H1 (cell line): ENCODE measurements around the gene G6PC1. TPM values are rescaled to one million over a fixed set of nuclear protein-coding genes. Genes with fewer than 3 reads are reported as not detected.
A peak's percentile ranks its signal among the peaks of the same experiment; 100 is the strongest.

ENCODE experiments used
- CTCF ChIA-PET: fragments of 300-600 bp; sonication (Branson Sonifier 250); formaldehyde crosslinking; loops from one replicate; lab custom pipeline; 2021; ENCODE audit not compliant: partially characterized antibody; lab: Charles Lee
- POLR2A ChIA-PET: fragments of 300-600 bp; sonication (Branson Sonifier 250); formaldehyde crosslinking; loops from one replicate; lab custom pipeline; 2021; ENCODE audit warnings: inconsistent platforms; ENCODE audit not compliant: partially characterized antibody; lab: Charles Lee
- DNase-seq, 2 experiments: peaks; one replicate each; pipeline versions ENCODE4 v3.0.0 to v3.0.0-alpha.2; 2010 to 2022; ENCODE audit warnings: low spot score in 2 of 2, low read depth in 1 of 2, mixed read lengths in 1 of 2
- FAIRE-seq: peaks from 2 replicates; lab custom pipeline; 2011; peaks lifted over from hg19 to GRCh38; lab: Jason Lieb, UNC
- H2AFZ ChIP-seq: 2 replicates; pipeline ENCODE4 v1.8.1; 2012; ENCODE audit warnings: low read length, inconsistent platforms
- H2AK5ac ChIP-seq: 2 replicates; pipeline ENCODE4 v1.6.1; 2013; ENCODE audit warnings: low read depth, low read length
- H2BK120ac ChIP-seq: replicated peaks from 2 replicates; pipeline ENCODE3; 2013; ENCODE audit warnings: low read depth, low read length, inconsistent platforms
- H2BK12ac ChIP-seq: 2 replicates; pipeline ENCODE4 v1.6.1; 2013; ENCODE audit warnings: low read depth, low read length
- H2BK15ac ChIP-seq: 2 replicates; pipeline ENCODE4 v1.6.1; 2013; ENCODE audit warnings: low read length
- H2BK20ac ChIP-seq: 2 replicates; pipeline ENCODE4 v1.6.1; 2013; ENCODE audit warnings: low read length
- H2BK5ac ChIP-seq: 2 replicates; pipeline ENCODE4 v1.6.1; 2013; ENCODE audit warnings: low read depth, low read length
- H3K14ac ChIP-seq: 2 replicates; pipeline ENCODE4 v1.6.1; 2013; ENCODE audit warnings: inconsistent platforms; ENCODE audit not compliant: insufficient read length
- H3K18ac ChIP-seq: 2 replicates; pipeline ENCODE4 v1.6.1; 2013; ENCODE audit warnings: low read length; ENCODE audit errors: extremely low read depth
- H3K23ac ChIP-seq: 2 replicates; pipeline ENCODE4 v1.6.1; 2013; ENCODE audit warnings: inconsistent platforms; ENCODE audit not compliant: insufficient read length
- H3K23me2 ChIP-seq: 2 replicates; pipeline ENCODE4 v1.6.1; 2013; ENCODE audit warnings: low read depth, low read length
- H3K27ac ChIP-seq: 2 replicates; pipeline ENCODE4 v1.6.1; 2011; ENCODE audit warnings: low read depth, low read length, inconsistent platforms
- H3K27me3 ChIP-seq, 4 experiments: replicated peaks in 1 of 4; 1 replicate in 1 of 4; 2 replicates in 3 of 4; pipeline versions ENCODE4 v1.6.1 to v1.8.1; 2011 to 2013; ENCODE audit warnings: low read length in 3 of 4, mild to moderate bottlenecking in 3 of 4, inconsistent platforms in 2 of 4, mixed read lengths in 2 of 4, moderate library complexity in 1 of 4; ENCODE audit not compliant: control insufficient read depth in 3 of 4, insufficient read depth in 3 of 4; ENCODE audit errors: extremely low read depth in 1 of 4
- H3K36me3 ChIP-seq, 4 experiments: 2 replicates each; pipeline versions ENCODE4 v1.6.1 to v1.8.1; 2011 to 2013; ENCODE audit warnings: mild to moderate bottlenecking in 4 of 4, low read length in 3 of 4, moderate library complexity in 2 of 4, control low read depth in 1 of 4, inconsistent platforms in 1 of 4; ENCODE audit not compliant: insufficient read depth in 4 of 4, control insufficient read depth in 2 of 4
- H3K4ac ChIP-seq: replicated peaks from 2 replicates; pipeline ENCODE3; 2013; ENCODE audit warnings: low read length, low read depth, mixed read lengths, inconsistent platforms; ENCODE audit not compliant: insufficient read length
- H3K4me1 ChIP-seq, 4 experiments: replicated peaks in 1 of 4; 1 replicate in 1 of 4; 2 replicates in 3 of 4; pipeline versions ENCODE4 v1.6.1 to v1.8.1; 2011 to 2013; ENCODE audit warnings: low read length in 3 of 4, inconsistent platforms in 2 of 4, mixed read lengths in 1 of 4; ENCODE audit not compliant: insufficient read depth in 4 of 4, control insufficient read depth in 3 of 4
- H3K4me2 ChIP-seq, 2 experiments: 2 replicates each; pipeline versions ENCODE4 v1.6.1 to v1.8.1; 2011 to 2013; ENCODE audit warnings: low read depth in 2 of 2, low read length in 2 of 2, control low read depth in 1 of 2, inconsistent platforms in 1 of 2, mild to moderate bottlenecking in 1 of 2; ENCODE audit not compliant: insufficient read depth in 1 of 2
- H3K4me3 ChIP-seq, 4 experiments: fragments of 200-600, 300-600 bp in 1 of 4; sonication (generic), shearing (Covaris generic), sonication (Bioruptor Twin) in 1 of 4; 2 replicates each; pipeline versions ENCODE4 v1.5.1 to v1.8.1; 2011 to 2016; ENCODE audit warnings: low read length in 4 of 4, low read depth in 3 of 4, control low read depth in 2 of 4, inconsistent platforms in 2 of 4, mild to moderate bottlenecking in 2 of 4, mixed read lengths in 1 of 4, moderate library complexity in 1 of 4; ENCODE audit not compliant: insufficient read depth in 2 of 4; ENCODE audit errors: extremely low read depth in 1 of 4
- H3K56ac ChIP-seq: replicated peaks from 2 replicates; pipeline ENCODE3; 2013; ENCODE audit warnings: low read depth, mild to moderate bottlenecking, mixed read lengths, low read length, inconsistent platforms; ENCODE audit not compliant: insufficient read length
- H3K79me1 ChIP-seq: 2 replicates; pipeline ENCODE4 v1.6.1; 2013; ENCODE audit warnings: low read depth, low read length, control low read depth
- H3K79me2 ChIP-seq, 2 experiments: 2 replicates each; pipeline versions ENCODE4 v1.6.1 to v1.8.1; 2012 to 2013; ENCODE audit warnings: low read length in 2 of 2, mild to moderate bottlenecking in 2 of 2, inconsistent platforms in 1 of 2; ENCODE audit not compliant: insufficient read depth in 2 of 2, control insufficient read depth in 1 of 2
- H3K9ac ChIP-seq, 4 experiments: replicated peaks in 1 of 4; 1 replicate in 1 of 4; 2 replicates in 3 of 4; pipeline versions ENCODE4 v1.6.1 to v1.8.1; 2011 to 2013; ENCODE audit warnings: low read depth in 3 of 4, low read length in 3 of 4, control low read depth in 2 of 4, mild to moderate bottlenecking in 2 of 4, moderate library complexity in 2 of 4, inconsistent platforms in 1 of 4; ENCODE audit errors: extremely low read depth in 1 of 4
- H3K9me3 ChIP-seq, 2 experiments: 2 replicates each; pipeline versions ENCODE4 v1.6.1 to v1.8.1; 2012 to 2013; ENCODE audit warnings: mild to moderate bottlenecking in 2 of 2, moderate library complexity in 2 of 2, control low read depth in 1 of 2, inconsistent platforms in 1 of 2, low read depth in 1 of 2, low read length in 1 of 2, mixed read lengths in 1 of 2; ENCODE audit not compliant: insufficient read depth in 2 of 2
- H4K20me1 ChIP-seq, 2 experiments: replicated peaks in 1 of 2; 2 replicates each; pipeline versions ENCODE3 to v1.8.1; 2011 to 2013; ENCODE audit warnings: inconsistent platforms in 2 of 2, low read length in 2 of 2, mild to moderate bottlenecking in 1 of 2; ENCODE audit not compliant: insufficient read depth in 2 of 2, control insufficient read depth in 1 of 2
- H4K5ac ChIP-seq: 2 replicates; pipeline ENCODE4 v1.6.1; 2013; ENCODE audit warnings: low read length, low read depth, mixed read lengths, inconsistent platforms; ENCODE audit not compliant: insufficient read length
- H4K8ac ChIP-seq: 2 replicates; pipeline ENCODE4 v1.8.0; 2013; ENCODE audit warnings: mild to moderate bottlenecking, moderate library complexity, low read length, inconsistent platforms; ENCODE audit not compliant: insufficient read depth; ENCODE audit errors: extremely low read depth
- H4K91ac ChIP-seq: replicated peaks from 2 replicates; pipeline ENCODE3; 2013; ENCODE audit warnings: low read length, mixed read lengths, inconsistent platforms; ENCODE audit not compliant: insufficient read length
- SP1 ChIP-seq: IDR thresholded peaks from 2 replicates; pipeline ENCODE4 v1.6.1; 2011; ENCODE audit warnings: low read depth, low read length
- WGBS, 2 experiments: shearing (Covaris generic) in 1 of 2; methylation state at CpG; one replicate each; pipeline versions ENCODE4 v1.1.6 to v1.1.7; 2013 to 2015; ENCODE audit warnings: low lambda C conversion rate in 2 of 2, mixed read lengths in 2 of 2, inconsistent platforms in 1 of 2, low coverage in 1 of 2, missing lambda C conversion rate in 1 of 2; ENCODE audit not compliant: insufficient replicate concordance in 2 of 2, insufficient coverage in 1 of 2, insufficient read length in 1 of 2; ENCODE audit errors: extremely low coverage in 1 of 2, missing lambda C conversion rate in 1 of 2; 5-methylcytosine and 5-hydroxymethylcytosine counted together
- long read RNA-seq, 2 experiments: library from RNA in 1 of 2; library from capped mRNA in 1 of 2; stranded (forward); transcript quantifications; one replicate each; pipeline ENCODE4 v2.0.0, GENCODE V29; 2021; ENCODE audit warnings: inconsistent platforms in 1 of 2
- polyA minus RNA-seq, 3 experiments: library from RNA; depleted of rRNA, polyadenylated mRNA; stranded (reverse); fragments of >200 nt; gene quantifications; 1 replicate in 2 of 3; 2 replicates in 1 of 3; pipeline ENCODE4 v1.2.3, GENCODE V29; 2011
- polyA plus RNA-seq, 7 experiments: library from polyadenylated mRNA; depleted of rRNA in 3 of 7; stranded (reverse) in 5 of 7; unstranded in 2 of 7; fragments of >200 nt in 5 of 7; fragments of 200-250 nt in 2 of 7; gene quantifications; 1 replicate in 5 of 7; 2 replicates in 1 of 7; 4 replicates in 1 of 7; pipeline versions ENCODE4 v1.2.1 to v1.2.3, GENCODE V29; 2011 to 2013; ENCODE audit warnings: missing spikeins in 2 of 7, mixed read lengths in 2 of 7
- total RNA-seq: library from RNA; stranded (reverse); fragmentation: NEBNext Ultra II Directional; extraction: Animal tissue kit (Norgen Biotek cat#: 25700); gene quantifications from 2 replicates; pipeline ENCODE4 v1.2.1, GENCODE V29; 2021

G6PC1 gene
- total RNA-seq = not detected in 2 replicates
- 0.02 TPM in 1 of 2 replicates, not detected in the other for polyA plus RNA-seq (2011; rRNA removed)
- polyA plus RNA-seq (2011; cell fraction: cytosol; rRNA removed) = not detected
- not detected for polyA plus RNA-seq (2011; cell fraction: nucleus; rRNA removed)
- not detected in 4 replicates for polyA plus RNA-seq (2012, experiment 1 of 2)
- not detected for polyA plus RNA-seq (2012, experiment 2 of 2)
- polyA plus RNA-seq (2013, experiment 1 of 2) = not detected
- polyA plus RNA-seq (2013, experiment 2 of 2) = not detected
- polyA minus RNA-seq (2011; rRNA and poly(A)+ RNA removed) = not detected in 2 replicates
- polyA minus RNA-seq (2011; cell fraction: cytosol; rRNA and poly(A)+ RNA removed) = not detected
- not detected for polyA minus RNA-seq (2011; cell fraction: nucleus; rRNA and poly(A)+ RNA removed)
- long read RNA-seq, experiment 1 = 0 reads
- long read RNA-seq, experiment 2 = 0 reads

DNA sequence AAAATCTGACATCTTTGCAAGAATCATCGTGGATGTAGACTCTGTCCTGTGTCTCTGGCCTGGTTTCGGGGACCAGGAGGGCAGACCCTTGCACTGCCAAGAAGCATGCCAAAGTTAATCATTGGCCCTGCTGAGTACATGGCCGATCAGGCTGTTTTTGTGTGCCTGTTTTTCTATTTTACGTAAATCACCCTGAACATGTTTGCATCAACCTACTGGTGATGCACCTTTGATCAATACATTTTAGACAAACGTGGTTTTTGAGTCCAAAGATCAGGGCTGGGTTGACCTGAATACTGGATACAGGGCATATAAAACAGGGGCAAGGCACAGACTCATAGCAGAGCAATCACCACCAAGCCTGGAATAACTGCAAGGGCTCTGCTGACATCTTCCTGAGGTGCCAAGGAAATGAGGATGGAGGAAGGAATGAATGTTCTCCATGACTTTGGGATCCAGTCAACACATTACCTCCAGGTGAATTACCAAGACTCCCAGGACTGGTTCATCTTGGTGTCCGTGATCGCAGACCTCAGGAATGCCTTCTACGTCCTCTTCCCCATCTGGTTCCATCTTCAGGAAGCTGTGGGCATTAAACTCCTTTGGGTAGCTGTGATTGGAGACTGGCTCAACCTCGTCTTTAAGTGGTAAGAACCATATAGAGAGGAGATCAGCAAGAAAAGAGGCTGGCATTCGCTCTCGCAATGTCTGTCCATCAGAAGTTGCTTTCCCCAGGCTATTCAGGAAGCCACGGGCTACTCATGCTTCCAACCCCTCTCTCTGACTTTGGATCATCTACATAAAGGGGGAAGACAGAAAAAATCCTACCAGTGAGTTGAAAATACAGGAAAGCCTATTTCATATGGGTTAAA is at the start of gene G6PC1:
TSS of gene G6PC1 (plus strand) at position 340 of the 872 bp plus-strand sequence. CDS start at position 418, 78 bp downstream.
- H3K4me3 ChIP-seq = no peak within 1 kb of the TSS
- H2AK5ac ChIP-seq = no peak within 1 kb of the TSS
- no peak within 1 kb of the TSS for H3K56ac ChIP-seq
- H3K4ac ChIP-seq = no peak within 1 kb of the TSS
- DNase-seq (no peak), FAIRE-seq (no peak)
- H3K23ac ChIP-seq = no peak within 1 kb of the TSS
- H4K20me1 ChIP-seq = no peaks in the 10 kb centered on the region
- no peaks in the 10 kb centered on the region for H3K79me2 ChIP-seq
- no peaks in the 10 kb centered on the region for H3K36me3 ChIP-seq
- no peak within 1 kb of the TSS for H4K8ac ChIP-seq
- no peaks in the 10 kb centered on the region for H3K9me3 ChIP-seq
- no peak within 1 kb of the TSS for H4K5ac ChIP-seq
- H2BK5ac ChIP-seq = no peak within 1 kb of the TSS
- no peaks in the 10 kb centered on the region for H3K4me1 ChIP-seq
- ChIA-PET POLR2A (interaction anchor here (0.6 kb wide), 1 partner anchor 23 kb away, joined by 3 read pairs; no protein-coding TSS in a partner anchor), CTCF (interaction anchor here (1.0 kb wide), 1 partner anchor 28 kb away, joined by 3 read pairs; no protein-coding TSS in a partner anchor)
- H2BK12ac ChIP-seq = no peak within 1 kb of the TSS
- H3K9ac ChIP-seq = no peak within 1 kb of the TSS
- H2AFZ ChIP-seq = peak within 1 kb of the TSS; percentile 73
- no peak within 1 kb of the TSS for H2BK20ac ChIP-seq
- no peak within 1 kb of the TSS for H3K14ac ChIP-seq
- no peaks in the 10 kb centered on the region for H3K23me2 ChIP-seq
- no peak within 1 kb of the TSS for H2BK120ac ChIP-seq
- H3K4me2 ChIP-seq = no peak within 1 kb of the TSS
- H2BK15ac ChIP-seq = no peak within 1 kb of the TSS
- H3K79me1 ChIP-seq = no peaks in the 10 kb centered on the region
- no peaks in the 10 kb centered on the region for H3K27me3 ChIP-seq
- H3K27ac ChIP-seq = no peak within 1 kb of the TSS
- H3K18ac ChIP-seq = no peak within 1 kb of the TSS
- WGBS, 2 experiments = 90% methylated on average over 12 of the region's 12 CpGs; no CpG with 5 or more reads in 1 of the 2 experiments
- no peak within 1 kb of the TSS for H4K91ac ChIP-seq
- no peak for TF ChIP-seq SP1
